Measurements from ENCODE around the gene FAM117B.
"Not testable (repeated sequence)": the region's sequence is repeated elsewhere in the genome, so short reads cannot be mapped to it uniquely, and the experiment has no call there.

The FAM117B gene

GRCh38 chr2:202700075-202700901 lies 65.5 kb downstream of the FAM117B start:
- no peak for DNase-seq (ENCODE audit: low read depth in 3 of 3, low spot score in 1 of 3)

- DNase-seq (ENCODE audit: low read depth in 3 of 3, low spot score in 1 of 3) = no peak
These were observed 68.3 kb downstream of the FAM117B start for GRCh38 chr2:202703091-202703490.

- DNase-seq (ENCODE audit: low read depth in 3 of 3, low spot score in 1 of 3) = no peak
These were observed 69.5 kb downstream of the FAM117B start for GRCh38 chr2:202704248-202704647.

- no peak for DNase-seq (ENCODE audit: low read depth in 3 of 3, low spot score in 1 of 3)
These were observed 70.8 kb downstream of the FAM117B start for GRCh38 chr2:202705446-202706020.

GRCh38 chr2:202714971-202715935 lies 80.5 kb downstream of the FAM117B start:
- DNase-seq (ENCODE audit: low read depth in 3 of 3, low spot score in 1 of 3) = not testable (repeated sequence)

- no peak for DNase-seq (ENCODE audit: low read depth in 3 of 3, low spot score in 1 of 3)
These were observed 81.4 kb downstream of the FAM117B start for GRCh38 chr2:202716114-202716718.

- DNase-seq (ENCODE audit: low read depth in 3 of 3, low spot score in 1 of 3) = no peak
These were observed 82.3 kb downstream of the FAM117B start for GRCh38 chr2:202716953-202717597.

- no peak for DNase-seq (ENCODE audit: low read depth in 3 of 3, low spot score in 1 of 3)
These were observed 83.0 kb downstream of the FAM117B start for GRCh38 chr2:202717598-202718310.

GRCh38 chr2:202718614-202719013 lies 83.8 kb downstream of the FAM117B start:
- no peak for DNase-seq (ENCODE audit: low read depth in 3 of 3, low spot score in 1 of 3)

GRCh38 chr2:202720226-202720625 lies 85.5 kb downstream of the FAM117B start:
- DNase-seq (ENCODE audit: low read depth in 3 of 3, low spot score in 1 of 3) = no peak

- no peak for DNase-seq (ENCODE audit: low read depth in 3 of 3, low spot score in 1 of 3)
These were observed 86.9 kb downstream of the FAM117B start for GRCh38 chr2:202721621-202722020.

GRCh38 chr2:202723746-202724145 lies 89.0 kb downstream of the FAM117B start:
- DNase-seq (ENCODE audit: low read depth in 3 of 3, low spot score in 1 of 3) = no peak

GRCh38 chr2:202726070-202726469 lies 91.3 kb downstream of the FAM117B start:
- DNase-seq (ENCODE audit: low read depth in 3 of 3, low spot score in 1 of 3) = no peak

GRCh38 chr2:202736826-202737225 lies 102.1 kb downstream of the FAM117B start:
- no peak for DNase-seq (ENCODE audit: low read depth in 3 of 3, low spot score in 1 of 3)

- DNase-seq (ENCODE audit: low read depth in 3 of 3, low spot score in 1 of 3) = no peak
These were observed 108.8 kb downstream of the FAM117B start for GRCh38 chr2:202743613-202744012.

- DNase-seq (ENCODE audit: low read depth in 3 of 3, low spot score in 1 of 3) = no peak
These were observed 114.7 kb downstream of the FAM117B start for GRCh38 chr2:202749477-202749876.

- no peak for DNase-seq (ENCODE audit: low read depth in 3 of 3, low spot score in 1 of 3)
These were observed 116.1 kb downstream of the FAM117B start for GRCh38 chr2:202750763-202751427.

GRCh38 chr2:202752071-202752470 lies 117.3 kb downstream of the FAM117B start:
- no peak for DNase-seq (ENCODE audit: low read depth in 3 of 3, low spot score in 1 of 3)

- no peak for DNase-seq (ENCODE audit: low read depth in 3 of 3, low spot score in 1 of 3)
These were observed 120.2 kb downstream of the FAM117B start for GRCh38 chr2:202754936-202755335.
